H1 (cell line): ENCODE measurements around the gene CCDC40. TPM values are rescaled to one million over a fixed set of nuclear protein-coding genes. Genes with fewer than 3 reads are reported as not detected.

Experiments
- HDAC6 ChIP-seq: IDR thresholded peaks from one replicate; pipeline ENCODE4 v1.7.1; 2012; ENCODE audit warnings: low read depth, mild to moderate bottlenecking, inconsistent platforms, low read length, moderate library complexity
- KDM4A ChIP-seq: IDR thresholded peaks from one replicate; pipeline ENCODE4 v1.7.1; 2012; ENCODE audit warnings: low read depth, mild to moderate bottlenecking, moderate library complexity, low read length, inconsistent platforms; ENCODE audit not compliant: severe bottlenecking
- TEAD4 ChIP-seq: IDR thresholded peaks from 2 replicates; pipeline ENCODE4 v1.6.1; 2012; ENCODE audit warnings: low read depth, low read length, inconsistent platforms, mixed read lengths
- polyA plus RNA-seq, 7 experiments: library from polyadenylated mRNA; depleted of rRNA in 3 of 7; stranded (reverse) in 5 of 7; unstranded in 2 of 7; fragments of >200 nt in 5 of 7; fragments of 200-250 nt in 2 of 7; gene quantifications; 1 replicate in 5 of 7; 2 replicates in 1 of 7; 4 replicates in 1 of 7; pipeline versions ENCODE4 v1.2.1 to v1.2.3, GENCODE V29; 2011 to 2013; ENCODE audit warnings: missing spikeins in 2 of 7, mixed read lengths in 2 of 7
- total RNA-seq: library from RNA; stranded (reverse); fragmentation: NEBNext Ultra II Directional; extraction: Animal tissue kit (Norgen Biotek cat#: 25700); gene quantifications from 2 replicates; pipeline ENCODE4 v1.2.1, GENCODE V29; 2021
- TF ChIP-seq, protein P1 (sequence below): IDR thresholded peaks from 2 replicates; pipeline ENCODE4 v1.6.1; 2012; ENCODE audit warnings: low read length, inconsistent platforms

CCDC40 gene
- total and polyA plus RNA-seq, 2 of the 8 experiments (the other 6 are each of a cell fraction or from before 2014, with no cell fraction given): 4.1 to 11.5 TPM

DNA sequence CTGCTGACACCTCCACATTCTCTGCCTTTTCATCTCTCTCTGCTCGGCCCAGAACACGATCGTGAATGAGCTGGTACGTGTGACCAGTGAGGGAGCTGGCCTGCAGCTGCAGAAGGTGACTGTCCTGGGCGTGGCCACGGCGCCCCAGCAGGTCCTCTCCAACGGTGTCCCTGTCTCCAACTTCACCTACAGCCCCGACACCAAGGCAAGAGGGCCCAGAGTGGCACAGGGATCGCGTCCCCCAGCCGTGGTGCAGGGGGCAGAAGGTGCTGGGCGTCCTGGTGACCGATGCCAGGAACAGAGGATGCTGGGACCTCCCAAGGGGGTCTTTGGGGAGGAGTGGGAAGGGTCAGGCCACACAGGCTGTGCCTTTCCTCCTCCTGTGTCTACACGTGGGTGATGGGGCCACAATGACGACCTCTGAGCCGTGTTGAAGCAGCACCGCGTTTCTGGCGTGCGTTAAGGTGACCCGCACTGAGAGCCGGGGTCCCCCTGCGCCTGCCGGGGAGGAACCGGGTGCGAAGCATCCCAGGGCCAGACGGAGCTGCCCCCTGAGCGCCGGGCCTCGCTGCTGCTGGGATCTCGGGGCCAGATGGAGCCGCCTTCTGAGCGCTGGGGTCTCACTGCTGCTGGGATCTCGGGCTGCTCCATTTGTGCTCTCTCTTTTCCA, 82.3 kb downstream of the CCDC40 start (continued):
- TF ChIP-seq, protein P1, sequence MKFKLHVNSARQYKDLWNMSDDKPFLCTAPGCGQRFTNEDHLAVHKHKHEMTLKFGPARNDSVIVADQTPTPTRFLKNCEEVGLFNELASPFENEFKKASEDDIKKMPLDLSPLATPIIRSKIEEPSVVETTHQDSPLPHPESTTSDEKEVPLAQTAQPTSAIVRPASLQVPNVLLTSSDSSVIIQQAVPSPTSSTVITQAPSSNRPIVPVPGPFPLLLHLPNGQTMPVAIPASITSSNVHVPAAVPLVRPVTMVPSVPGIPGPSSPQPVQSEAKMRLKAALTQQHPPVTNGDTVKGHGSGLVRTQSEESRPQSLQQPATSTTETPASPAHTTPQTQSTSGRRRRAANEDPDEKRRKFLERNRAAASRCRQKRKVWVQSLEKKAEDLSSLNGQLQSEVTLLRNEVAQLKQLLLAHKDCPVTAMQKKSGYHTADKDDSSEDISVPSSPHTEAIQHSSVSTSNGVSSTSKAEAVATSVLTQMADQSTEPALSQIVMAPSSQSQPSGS: no peak
- TF ChIP-seq KDM4A (no peak), TEAD4 (no peak), HDAC6 (no peak)
